ENCODE results near the gene FOXE3.
A peak's percentile ranks its signal among the peaks of the same experiment; 100 is the strongest.

The FOXE3 gene

DNA sequence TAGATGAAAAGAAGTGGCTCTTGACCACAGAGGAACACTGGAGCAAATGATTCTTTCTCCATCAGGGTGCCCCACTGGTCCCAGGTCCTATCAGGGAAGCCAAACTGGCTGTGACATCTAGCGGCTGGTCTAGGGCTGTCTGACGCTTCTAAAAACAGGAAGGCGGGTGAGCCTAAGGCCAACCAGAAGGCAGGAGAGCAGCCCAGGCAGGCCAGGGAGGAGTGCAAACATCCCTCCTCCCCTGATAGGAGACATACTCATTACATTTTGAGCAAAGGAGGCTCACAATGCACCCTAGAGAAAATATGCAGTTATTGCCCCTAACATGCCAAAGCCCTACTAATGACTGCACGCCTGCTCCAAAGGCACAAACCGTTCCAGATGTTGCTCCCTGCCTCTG is 10.4 kb upstream of the FOXE3 start:
- DNase-seq (ENCODE audit: low read depth in 2 of 2), result no peak

DNA sequence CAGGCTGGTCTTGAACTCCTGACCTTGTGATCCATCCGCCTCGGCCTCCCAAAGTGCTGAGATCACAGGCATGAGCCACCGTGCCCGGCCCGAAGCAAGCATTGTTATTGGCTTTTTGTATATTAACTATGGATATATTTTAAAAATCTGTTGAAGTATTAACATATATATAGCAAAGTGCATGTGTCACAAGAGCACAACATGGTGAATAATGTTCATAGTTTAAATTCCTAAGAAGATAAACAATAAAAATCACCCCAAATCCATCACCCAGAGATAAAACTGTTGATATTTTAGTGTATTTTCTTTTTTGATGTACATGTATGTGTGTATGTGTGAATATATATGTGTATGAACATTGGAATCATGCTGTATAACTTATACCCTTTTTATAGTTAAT is 9.1 kb upstream of the FOXE3 start:
- DNase-seq (ENCODE audit: low read depth in 2 of 2), result no peak

DNA sequence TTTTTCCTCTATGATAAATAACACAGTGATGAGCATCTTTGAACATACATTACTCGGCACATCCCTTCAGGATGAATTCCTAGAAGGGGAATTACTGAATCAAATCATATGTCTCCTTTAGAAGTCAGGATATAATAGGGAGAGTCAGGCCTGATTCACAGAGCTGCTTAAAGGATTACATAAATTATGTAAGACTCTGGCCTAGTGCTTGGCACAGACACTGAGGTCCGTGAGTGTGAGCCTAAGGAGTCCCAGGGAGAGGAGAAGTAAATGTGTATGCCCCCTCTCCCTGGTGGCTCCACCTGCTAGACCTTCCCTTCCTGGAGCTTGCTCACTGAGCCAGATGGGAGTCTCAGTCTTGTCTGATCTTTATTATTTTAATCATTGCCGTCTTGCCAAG is 8.6 kb upstream of the FOXE3 start:
- no peak for DNase-seq (ENCODE audit: low read depth in 2 of 2)

DNA sequence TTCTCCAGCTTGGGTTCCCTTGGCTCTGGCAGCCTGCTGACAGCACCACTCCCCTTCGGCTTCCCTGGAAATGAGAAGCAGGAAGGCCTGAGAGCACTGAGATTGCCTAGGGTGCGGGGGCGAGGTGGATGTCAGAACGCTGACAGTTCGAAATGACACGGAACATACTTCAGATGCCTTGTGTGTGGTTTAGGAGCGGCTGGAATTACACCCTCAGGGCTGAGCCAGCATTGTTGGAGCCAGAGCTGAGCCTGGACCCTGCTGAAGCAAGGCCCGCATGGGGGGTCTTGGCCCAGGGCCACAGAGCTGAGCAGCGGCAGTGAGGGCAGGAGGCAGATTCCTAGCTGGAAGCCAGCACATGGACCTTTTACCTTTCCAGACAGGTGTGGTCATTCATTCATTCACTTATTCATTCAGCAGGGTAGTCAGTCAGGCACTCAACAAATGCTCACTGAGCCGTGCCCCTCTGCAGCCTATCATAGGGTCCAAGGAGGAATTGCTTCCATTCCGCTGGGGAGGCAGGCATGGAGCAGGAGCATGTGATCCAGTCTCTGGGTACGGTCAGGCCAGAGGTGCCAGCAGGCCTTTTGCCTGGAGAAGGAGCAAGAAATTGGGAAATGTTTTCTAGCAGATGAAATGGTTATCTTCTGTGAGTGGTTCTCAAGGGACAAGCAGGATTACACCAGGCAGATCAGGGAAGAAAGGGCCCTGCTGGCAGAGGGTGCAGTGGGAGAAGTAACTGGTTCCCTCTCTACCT is 6.6 kb upstream of the FOXE3 start:
- DNase-seq (ENCODE audit: low read depth in 2 of 2), result no peak

DNA sequence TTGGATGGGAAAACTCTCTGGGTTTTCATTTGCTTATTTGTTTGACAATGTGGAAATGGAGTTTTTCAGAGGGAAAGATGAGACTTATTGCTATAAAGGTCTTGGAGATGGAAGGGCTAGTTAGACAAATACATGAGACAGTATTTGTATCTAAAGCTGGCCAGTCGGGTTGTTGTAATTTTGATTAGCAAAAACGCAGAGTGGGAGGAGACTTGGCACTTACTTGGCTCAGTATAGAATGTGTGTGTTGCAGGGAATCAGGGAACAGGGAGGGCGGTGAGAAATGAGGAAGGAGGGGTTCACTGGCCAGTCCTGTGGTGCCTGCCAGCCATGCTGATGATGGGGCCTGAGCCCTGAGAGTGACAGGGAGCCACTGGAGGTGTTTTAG is 6.0 kb upstream of the FOXE3 start:
- DNase-seq (ENCODE audit: low read depth in 2 of 2), result no peak

DNA sequence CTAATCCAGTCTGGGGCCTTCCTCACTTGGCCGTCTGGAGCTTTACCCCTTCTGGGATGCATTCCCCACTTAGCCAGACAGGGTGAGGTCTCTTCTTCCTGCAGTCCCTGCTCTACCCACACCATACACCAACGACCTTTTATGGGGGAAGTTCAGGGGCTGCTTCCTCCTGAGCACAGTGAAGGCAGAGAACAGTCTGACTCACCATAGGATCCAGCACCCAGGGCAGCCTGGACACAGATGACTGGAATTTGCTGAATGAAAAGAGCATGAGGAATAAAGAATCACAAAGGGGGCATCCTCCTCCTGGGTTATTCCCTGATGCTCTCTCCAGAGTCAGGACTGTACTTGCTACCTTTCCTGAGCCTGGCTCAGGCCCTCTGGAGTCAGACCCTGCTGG is 4.6 kb upstream of the FOXE3 start:
- no peak for DNase-seq (ENCODE audit: low read depth in 2 of 2)

DNA sequence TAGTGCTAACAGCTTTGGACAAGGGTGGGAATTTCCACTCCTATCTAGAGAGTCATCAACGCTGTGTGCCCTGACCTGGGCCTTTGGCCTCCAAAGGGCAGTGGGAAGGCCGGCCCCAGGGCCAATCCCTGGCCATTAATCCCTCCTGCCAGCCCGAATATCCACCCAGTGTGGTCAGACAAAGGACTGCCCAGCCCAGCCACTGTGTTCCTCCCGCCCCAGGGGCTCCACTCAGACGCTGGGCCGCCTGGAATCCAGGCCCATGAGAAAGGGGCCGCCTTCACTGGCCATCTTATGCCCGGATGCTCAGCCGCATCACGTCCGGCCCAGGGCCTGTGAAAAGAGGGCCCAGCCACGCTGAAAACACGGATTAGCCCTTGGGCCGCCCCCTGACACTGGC is 3.6 kb upstream of the FOXE3 start:
- DNase-seq (ENCODE audit: low read depth in 2 of 2), result no peak

DNA sequence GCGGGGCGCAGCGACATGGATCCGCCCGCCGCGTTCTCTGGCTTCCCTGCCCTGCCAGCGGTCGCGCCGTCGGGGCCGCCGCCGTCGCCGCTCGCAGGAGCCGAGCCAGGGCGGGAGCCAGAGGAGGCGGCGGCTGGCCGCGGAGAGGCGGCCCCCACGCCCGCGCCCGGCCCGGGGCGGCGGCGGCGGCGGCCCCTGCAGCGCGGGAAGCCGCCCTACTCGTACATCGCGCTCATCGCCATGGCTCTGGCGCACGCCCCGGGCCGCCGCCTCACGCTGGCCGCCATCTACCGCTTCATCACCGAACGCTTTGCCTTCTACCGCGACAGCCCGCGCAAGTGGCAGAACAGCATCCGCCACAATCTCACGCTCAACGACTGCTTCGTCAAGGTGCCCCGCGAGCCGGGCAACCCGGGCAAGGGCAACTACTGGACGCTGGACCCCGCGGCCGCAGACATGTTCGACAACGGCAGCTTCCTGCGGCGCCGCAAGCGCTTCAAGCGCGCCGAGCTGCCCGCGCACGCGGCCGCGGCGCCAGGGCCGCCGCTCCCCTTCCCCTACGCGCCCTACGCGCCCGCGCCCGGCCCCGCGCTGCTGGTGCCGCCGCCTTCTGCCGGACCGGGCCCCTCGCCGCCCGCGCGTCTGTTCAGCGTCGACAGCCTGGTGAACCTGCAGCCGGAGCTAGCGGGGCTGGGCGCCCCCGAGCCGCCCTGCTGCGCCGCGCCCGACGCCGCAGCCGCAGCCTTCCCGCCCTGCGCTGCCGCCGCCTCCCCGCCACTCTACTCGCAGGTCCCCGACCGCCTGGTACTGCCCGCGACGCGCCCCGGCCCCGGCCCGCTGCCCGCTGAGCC is 459 bp downstream of the FOXE3 start:
- DNase-seq (ENCODE audit: low read depth in 2 of 2), result no peak

DNA sequence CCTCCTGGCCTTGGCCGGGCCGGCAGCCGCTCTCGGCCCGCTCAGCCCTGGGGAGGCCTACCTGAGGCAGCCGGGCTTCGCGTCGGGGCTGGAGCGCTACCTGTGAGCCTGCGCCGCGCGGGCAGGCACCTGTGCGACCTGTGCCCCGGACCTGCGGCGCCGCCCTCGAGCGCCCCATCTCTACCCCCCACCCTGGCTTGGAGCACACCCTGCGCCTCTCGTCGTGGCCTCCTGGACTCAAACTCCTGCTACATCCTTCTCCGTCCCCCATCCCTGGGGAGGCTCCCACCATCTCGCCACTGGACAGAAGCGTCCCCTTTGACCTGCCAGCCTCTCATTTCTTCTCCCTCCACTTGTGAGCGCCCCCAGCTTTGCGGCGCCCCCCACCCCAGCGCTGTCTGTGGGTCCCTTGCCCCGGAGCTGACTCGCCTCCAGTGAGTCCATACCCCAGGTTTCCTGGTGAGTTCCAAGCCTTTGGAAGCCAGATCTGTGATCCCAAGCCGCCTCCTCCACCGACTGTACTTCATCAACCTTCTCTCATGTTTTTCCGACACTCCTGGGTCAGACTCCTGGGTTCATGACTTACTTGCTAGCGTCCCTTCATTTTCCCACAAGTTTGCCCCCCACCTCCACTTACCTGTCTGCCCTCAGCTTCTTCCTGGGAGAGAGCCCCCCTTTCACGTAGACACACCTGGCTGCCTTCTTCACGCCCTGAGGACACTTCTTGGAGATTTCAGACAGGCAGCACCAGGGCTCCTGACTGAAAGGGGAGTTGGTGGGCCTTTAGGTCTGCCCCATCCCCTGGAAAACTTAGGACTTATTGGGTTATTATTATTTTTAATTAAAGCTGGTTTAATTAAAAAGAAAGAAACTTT is 1.3 kb downstream of the FOXE3 start:
- DNase-seq (ENCODE audit: low read depth in 2 of 2), result no peak

DNA sequence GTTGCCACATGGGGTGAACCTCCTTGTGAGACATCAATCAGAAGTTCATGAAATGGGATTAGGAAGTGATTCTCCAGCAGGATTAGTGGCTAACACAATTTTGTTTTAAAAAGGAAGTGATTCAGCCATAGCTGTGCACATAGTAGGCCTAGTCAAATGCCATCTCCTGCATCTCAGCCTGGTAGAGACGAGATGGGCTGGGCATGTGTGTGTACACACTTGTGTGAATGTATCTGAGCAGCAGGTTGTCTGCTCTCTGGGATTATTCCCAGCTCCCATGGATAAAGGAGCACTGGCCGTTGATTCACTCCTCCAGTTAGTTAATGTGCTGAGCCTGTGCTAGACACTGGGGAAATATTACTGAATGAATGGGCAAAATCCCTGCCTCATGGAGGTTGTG is 2.0 kb downstream of the FOXE3 start:
- no peak for DNase-seq (ENCODE audit: low read depth in 2 of 2)

DNA sequence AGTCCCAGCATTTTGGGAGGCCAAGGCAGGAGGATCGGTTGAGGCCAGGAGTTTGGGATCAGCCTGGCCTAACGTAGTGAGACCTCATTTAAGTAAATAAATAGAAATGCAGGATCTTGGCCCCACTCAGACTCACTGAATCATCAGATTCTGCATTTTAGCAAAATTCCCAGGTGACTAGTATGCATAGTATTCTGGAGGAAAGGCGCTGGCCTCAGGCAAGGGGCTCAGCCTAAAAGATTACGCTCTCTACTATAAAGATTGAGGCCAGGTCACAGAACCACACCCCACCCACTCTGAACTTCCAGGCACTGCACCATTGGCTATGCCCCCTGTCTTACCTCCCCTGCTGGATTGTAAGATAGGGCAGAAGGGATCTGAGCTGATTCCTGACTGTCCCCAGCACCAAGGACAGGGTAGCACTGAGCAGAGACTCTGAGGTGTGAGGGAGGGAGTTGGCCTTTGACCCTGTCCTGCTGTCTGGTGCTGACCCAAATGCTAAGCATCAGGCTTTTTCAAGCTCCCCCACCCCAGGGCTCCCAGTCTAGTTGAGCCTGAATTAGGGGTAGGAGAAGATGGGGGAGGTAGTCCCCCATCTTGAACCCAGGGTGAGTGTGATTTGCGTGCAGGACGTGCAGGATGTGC is 2.7 kb downstream of the FOXE3 start:
- DNase-seq (ENCODE audit: low read depth in 2 of 2), result no peak

DNA sequence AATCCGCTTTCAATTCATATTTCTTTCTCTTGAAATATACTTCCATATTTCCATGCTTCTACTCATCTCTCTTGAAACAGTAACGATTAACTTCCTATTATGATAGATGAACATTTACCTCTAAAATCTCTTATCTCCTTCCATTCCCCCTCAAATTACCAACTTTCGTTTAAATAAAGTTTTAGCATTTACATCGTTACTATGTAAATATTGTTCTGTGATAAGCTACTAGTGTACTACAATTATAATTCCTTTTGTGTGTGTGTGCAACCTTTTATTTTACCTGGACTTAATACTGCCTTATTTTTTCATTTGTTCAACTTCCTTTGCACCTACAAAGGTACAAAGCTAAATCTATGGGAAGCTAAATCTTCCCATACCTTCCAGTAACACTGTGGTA is 4.5 kb downstream of the FOXE3 start:
- no peak for DNase-seq (ENCODE audit: low read depth in 2 of 2)

DNA sequence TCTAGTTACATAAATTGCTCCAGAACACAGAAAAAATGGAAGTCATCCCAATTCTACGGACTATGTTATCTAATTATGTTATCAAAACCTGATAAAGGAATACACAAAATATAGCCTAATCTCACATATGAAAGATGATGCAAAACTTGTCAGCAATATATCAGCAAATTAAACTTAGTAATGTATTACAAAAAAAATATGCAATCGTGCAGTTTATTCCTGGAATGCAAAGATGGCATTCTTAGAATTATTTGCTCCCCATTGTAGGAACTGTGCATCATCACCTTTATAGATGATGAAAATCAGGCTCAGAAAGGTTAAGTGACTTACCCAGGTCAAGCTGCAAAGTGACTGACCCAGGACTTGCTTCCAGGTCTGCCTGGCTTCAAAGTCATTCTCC is 7.8 kb downstream of the FOXE3 start:
- no peak for DNase-seq (ENCODE audit: low read depth in 2 of 2)

DNA sequence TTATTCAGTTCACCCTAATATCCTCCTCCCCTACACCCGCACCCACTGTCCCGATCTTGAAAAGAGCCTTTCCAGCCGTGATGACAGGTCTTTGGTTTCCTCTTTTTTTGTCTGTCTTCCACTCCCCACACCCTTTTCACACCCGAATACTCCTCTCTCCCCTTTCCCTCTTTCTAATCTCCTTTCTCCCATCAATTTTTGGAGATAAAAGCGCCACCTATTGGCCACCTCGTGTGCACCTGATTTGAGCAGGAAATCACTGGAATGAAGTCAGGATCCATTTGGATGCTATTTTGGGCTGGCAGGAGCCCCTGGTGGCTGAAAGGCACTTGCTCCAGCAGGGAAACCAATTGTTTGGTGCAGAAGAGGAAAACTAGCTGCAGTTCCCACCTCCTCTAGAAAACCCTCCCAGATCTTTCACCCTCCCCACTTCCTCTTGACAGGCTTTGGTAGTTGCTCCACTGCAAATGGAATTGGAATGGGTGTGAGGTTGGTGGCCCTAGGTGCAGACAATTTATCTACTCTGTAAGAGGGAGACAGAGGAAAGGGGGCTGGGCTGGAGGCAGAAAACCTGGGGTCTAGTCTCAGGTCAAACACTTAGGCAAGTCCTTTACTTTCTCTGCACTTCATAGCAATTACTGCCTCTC is 8.4 kb downstream of the FOXE3 start:
- no peak for DNase-seq (ENCODE audit: low read depth in 2 of 2)

DNA sequence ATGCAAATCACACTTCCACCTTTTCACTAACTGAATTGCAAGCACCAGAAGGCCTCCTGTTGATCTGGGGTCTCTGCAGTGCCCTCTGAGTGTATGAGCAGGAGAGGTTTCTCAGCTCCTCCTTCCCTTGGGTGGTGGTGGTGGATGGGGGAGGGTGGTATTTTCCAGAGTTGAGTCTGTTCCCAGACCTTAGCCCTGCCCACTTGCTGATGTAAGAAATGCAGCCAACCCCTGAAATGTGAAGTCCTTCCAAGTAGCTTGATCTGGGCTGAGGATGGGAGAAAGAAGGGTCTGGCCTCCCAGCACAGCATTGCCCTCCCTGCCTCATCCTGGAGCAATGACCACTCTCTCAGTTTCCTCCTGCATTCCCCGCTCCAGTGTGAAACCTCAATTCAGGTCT is 15.4 kb downstream of the FOXE3 start:
- no peak for DNase-seq (ENCODE audit: low read depth in 2 of 2)

DNA sequence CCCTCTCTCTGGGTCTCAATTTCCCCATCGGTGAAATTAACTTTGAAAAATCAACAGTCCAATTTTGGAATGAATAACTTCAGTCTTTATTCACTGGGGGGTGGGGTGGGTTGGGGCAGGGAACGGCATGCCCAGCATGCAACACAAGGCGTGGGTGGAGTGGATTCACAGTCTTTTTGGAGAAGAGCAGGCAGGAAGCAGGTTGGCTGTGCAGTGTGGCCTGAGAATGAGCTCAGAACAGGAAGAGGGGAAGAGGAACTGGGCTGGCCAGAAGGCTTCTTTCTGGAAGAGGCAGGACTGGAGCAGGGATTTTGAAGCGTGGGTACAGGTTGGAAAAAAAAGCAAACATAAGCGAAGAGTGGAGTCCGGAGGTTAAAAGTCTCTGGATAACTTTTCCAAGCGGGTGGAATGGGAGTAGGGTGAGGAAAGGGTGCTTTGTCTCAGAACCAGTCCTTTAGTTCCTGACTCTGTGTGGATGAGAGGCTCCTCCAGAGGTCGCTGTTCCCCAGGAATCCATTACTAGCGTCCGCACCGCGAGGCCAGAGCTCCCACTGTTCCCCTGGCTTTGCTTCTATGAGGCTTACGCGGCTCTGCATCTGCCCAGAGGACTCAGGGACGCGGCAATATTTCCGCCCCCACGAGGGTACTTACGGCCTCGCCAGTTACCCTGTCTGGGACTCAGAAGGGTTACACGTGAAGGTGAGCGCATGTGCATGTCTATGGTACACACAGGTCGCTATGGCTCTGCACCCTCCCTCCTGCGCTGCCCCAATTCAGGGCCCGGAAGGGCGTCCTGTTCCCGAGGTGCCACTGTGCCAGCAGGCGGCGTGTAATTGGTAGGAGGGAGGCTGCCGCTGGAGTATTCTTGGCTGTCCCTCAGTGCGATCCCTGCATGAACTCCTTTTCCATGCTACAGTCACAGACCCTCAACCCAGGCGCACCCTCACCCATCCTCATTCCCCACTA is 16.3 kb downstream of the FOXE3 start:
- DNase-seq (ENCODE audit: low read depth in 2 of 2), result peak in 1 of 2 donors; percentile 28

DNA sequence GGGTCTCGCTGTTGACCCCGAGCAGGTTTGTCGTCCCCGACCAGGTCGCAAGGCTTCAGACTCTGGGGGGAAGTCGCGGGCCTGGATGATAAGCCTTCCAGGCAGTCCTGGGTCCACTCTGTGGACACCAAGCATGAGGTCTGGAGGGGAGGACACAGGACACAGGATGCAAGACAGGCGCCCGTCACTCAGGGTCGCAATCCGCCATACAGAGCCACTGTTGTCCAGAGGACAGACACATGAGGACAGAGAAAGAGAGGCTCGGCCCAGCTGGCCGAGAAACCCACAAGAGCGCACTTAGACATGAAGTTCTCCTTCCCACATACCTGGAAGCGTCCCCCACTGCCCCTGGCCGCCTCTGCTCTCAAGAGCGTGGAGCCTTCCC is 16.9 kb downstream of the FOXE3 start:
- DNase-seq (ENCODE audit: low read depth in 2 of 2), result no peak

DNA sequence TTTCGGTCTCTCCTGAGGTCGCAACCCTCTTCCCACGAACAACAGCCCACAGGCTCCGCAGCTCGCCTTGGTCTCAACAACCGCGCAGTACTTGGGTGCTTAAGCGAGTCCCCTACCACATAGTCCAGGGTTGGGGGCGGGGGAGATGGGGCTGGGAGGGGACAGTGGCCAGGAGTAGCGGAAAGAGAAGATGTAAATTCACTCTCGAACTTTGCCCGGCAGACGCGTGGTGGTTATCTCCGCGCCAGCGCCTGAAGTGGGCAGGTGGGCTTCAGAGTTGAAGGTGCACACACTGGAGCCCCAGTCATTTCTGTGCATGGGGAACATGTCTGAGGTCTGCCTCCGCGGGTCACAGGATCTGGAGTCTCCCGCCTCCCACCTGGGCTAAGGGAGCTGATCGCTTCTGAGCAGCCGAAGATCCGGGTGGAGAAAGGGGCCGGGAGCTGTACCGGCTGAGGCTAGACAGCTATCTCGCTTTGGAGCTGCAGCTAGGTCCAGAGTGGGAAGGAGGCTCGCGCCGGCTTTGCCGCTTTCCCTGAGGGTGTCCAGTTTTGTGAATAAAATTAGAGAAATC is 17.5 kb downstream of the FOXE3 start:
- no peak for DNase-seq (ENCODE audit: low read depth in 2 of 2)

DNA sequence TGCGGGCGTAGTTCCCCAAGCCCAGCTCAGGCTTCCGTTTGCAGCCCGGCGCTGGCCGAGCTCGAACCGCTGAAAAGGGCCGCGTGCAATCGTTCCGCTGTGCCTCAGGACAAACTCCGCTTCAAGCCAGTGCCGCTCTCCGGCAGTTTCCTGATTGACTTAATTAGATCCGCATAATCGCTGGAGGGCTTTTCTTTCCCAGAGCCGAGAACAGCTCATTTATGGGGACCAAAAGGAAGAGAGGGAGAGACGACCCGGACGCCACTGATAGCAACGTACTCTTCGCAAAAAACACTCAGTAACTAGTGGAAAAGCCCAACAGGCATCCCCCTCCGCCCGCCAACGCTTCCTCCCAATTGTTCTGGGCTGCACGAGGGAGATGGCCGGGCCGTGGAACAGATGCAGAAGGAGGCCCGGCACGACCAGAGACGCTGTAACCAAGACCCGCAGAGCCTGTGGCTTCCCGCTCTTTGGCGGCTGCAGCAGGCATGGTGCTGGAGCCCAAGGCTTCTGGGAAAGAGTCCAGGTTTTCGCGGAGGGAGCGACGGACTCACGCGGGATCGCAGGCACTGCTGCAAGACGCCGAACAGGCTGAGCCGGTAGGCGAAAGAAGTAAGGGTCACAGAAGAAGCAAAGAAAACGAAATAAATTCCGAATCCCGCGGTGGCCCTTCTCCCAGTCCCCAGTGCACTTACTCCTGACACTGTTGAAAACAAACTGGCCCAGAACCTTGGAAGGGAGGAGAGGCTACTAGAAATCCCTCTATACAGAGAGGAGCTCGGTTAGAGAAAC is 18.2 kb downstream of the FOXE3 start:
- DNase-seq (ENCODE audit: low read depth in 2 of 2), result no peak
